ENCODE data around the gene GNMT.
"Not testable (repeated sequence)": the region's sequence is repeated elsewhere in the genome, so short reads cannot be mapped to it uniquely, and the experiment has no call there.

GNMT gene

DNA sequence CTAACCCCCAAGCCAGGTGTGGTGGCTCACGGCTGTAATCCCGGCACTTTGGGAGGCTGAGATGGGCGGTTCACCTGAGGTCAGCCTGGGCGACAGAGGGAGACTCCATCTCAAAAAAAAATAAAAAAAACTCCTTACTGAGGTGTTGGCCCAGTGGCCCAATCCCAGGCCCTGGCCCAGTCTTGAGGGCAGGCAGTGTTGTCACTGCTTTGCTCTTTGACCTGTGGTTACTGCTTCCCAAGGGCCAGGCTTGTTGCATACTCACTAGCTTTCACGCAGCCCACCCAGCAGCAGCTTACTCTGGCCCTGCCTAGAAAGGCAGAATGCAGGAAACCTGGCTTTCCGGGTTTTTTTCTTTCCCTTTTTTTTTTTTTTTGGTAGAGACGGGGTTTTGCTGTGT lies 18.1 kb upstream of the GNMT start:
- no peak for DNase-seq

DNA sequence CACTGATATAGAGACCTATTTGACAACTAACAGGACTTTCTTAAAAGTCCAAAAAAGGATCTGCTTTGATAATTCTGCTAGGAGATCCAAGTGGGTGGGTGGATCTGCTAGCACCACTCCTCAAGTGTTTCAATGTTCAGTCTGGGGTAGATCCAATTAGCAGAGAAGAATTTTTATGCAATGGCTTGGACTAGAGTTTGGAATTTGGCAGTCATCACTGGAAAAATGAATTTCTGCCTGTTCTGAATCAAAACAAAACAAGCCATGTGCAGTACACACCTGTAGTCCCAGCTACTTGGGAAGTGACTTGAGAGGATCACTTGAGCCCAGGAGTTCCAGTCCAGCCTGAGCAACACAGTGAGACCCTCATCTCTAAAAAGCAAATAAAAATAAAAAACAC lies 12.6 kb upstream of the GNMT start:
- DNase-seq = no peak

DNA sequence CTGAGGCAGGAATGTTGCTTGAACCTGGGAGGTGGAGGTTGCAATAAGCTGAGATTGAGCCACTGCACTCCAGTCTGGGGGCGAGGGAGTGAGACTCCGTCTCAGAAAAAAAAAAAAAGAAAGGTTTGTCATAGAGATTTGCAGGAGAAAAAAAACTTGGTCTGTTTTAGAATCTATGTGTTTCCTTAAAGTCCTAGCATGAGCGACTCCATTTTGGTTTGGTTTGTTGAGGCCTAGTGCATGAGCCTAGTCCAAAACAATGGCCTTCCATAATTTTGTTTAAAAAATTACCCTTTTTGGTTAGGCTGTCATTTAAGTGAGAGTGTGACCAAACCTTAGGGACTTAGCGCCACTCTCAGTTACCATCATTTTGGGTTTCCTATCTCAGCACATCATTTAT lies 8.2 kb upstream of the GNMT start:
- no peak for DNase-seq

DNA sequence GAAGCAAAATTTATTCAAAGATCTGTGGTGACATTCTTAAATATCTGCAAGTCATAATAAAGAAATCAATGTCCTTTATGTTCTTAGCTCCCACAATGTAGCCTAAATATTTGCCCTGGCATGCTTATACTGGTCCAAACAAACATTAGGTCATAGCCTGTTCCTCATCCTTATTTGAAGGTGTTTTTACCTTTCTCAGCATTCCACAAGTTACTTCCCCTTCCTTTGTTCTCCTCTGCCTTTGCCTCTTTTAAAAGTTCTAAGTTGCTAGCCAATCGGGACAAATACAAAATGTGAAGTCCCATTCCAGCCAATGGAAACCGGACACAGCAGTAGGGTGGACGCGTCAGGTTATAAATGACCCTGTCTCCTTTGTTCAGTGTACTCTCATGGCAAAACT lies 6.1 kb upstream of the GNMT start:
- not testable (repeated sequence) for DNase-seq

DNA sequence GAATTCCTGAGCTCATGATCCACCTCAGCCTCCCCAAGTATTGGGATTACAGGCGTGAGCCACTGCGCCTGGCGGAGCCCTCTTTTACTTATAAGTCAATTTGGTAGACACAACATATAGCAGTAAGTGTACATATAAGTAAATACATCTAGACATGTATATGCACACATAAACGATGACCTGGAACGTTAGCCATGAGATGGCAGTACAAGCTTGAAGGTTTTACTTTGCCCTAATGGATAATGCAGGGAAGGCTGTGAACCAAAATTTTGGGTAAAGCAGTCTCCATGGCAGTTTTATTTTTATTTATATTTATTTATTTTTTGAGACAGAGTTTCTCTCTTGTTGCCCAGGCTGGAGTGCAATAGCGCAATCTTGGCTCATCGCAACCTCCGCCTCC lies 2.4 kb upstream of the GNMT start:
- DNase-seq = no peak

DNA sequence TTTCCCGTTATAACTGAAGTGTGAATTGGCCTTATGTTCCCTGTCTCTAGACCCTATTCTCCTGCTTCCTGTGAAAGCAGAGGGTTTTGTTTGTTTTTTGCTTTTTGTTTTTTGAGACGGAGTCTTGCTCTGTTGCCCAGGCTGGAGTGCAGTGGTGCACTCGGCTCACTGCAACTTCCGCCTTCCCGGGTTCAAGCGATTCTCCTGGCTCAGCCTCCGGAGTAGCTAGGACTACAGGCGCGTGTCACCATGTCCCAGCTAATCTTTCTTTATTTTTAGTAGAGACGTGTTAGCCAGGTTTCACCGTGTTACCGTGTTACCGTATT lies 674 bp upstream of the GNMT start:
- no peak for DNase-seq

DNA sequence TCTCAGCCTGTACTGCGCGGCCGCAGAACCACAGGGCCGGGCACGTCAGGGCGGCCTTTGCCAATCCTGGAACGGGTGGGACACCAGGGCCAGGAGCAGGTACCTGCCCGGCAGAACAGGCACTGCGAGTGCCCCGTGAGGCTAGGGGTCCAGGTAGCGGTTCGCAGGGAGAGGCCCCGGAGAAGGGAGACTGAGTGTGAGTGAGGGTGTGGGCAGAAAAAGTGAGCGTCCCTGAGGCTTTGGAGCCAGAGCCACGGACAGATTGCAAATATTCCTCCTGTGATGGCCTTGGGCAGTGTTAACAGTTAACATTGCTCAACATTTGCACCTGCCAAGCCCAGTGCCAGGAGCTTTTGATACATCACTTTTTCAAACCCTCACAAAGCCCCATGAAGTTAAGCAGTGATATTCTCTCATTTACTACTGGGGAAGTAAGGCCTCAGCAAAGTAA lies 491 bp downstream of the GNMT start:
- no peak for DNase-seq

DNA sequence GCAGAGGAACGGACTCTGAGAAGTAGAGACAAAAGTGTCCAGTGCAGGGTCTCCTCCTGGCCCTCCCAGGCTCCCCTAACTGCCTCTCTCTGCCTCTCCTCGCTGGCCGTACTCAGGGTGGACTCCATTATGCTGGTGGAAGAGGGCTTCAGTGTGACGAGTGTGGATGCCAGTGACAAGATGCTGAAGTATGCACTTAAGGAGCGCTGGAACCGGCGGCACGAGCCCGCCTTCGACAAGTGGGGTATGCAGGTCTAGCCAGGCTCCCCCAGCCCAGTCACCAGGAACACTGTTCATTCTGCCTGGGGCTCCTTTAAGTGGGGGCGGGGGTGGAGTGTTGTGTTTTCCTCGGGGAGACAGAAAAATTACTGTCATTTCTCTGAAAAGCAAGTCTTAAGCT lies 1.5 kb downstream of the GNMT start:
- DNase-seq = no peak

DNA sequence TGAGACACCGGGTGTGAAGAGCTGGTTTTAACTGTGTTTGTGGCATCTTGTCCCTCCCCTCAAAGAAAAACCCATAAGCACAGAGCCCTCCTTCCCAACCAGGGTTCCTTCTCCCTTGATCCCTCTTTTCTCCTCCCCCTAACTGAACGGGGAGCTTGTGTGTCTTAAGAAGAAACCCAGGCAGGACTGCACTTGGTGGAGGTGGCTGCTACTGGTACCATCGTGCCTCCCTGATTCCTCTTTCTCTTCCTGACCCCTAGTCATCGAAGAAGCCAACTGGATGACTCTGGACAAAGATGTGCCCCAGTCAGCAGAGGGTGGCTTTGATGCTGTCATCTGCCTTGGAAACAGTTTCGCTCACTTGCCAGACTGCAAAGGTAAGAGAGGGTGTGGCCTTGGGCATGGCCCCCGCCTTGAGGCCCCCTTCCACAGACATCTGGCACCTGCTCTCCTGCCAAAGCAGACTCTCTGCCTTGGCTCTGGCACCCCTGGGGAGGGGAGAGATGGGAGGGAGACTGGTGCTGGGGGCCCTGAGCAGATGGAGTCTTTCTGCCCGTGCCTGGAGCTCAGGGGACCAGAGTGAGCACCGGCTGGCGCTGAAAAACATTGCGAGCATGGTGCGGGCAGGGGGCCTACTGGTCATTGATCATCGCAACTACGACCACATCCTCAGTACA lies 2.1 kb downstream of the GNMT start:
- no peak for DNase-seq

DNA sequence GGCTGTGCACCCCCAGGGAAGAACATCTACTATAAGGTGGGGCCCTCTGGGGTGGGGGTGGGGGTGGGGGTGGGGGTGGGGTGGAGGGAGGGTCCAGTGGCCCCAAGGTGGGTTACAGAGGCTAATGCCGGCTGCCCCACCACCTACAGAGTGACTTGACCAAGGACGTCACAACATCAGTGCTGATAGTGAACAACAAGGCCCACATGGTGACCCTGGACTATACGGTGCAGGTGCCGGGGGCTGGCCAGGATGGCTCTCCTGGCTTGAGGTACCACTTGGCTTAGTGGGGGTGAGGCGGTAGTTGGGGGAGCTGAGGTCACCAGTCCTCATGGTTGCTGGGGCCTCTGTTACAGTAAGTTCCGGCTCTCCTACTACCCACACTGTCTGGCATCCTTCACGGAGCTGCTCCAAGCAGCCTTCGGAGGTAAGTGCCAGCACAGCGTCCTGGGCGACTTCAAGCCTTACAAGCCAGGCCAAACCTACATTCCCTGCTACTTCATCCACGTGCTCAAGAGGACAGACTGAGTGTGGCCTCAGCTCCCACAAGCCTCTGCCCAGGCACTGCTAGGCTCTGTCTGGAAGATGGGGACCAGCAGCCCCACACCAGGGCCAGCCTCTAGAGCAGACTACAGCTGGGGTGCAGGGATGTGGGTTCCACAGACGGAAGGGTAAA lies 2.8 kb downstream of the GNMT start:
- DNase-seq = no peak

GRCh38 chr6:42963855-42964605 lies 3.5 kb downstream of the GNMT start:
- DNase-seq = no peak

DNA sequence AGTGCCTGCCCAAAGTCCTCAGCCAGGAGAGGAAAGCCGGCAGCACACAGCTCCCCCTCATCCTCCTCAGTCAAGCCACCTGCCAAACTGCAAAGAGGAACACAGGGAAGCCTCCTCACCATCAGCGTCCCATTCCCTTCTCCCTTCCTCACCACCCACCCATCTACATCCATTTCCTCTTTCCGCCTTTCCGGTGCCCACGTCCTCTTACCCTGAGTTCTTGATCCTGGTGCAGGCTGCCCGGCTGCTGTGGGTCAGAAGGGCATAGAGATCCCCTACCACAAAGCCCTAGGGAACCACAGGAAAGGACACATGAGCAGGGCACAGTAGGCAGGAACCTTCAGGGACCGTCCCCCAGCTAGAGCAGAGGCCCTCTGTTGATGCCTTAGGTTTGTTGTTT lies 6.0 kb downstream of the GNMT start:
- no peak for DNase-seq

GRCh38 chr6:42967228-42967627 lies 6.7 kb downstream of the GNMT start:
- DNase-seq = no peak

DNA sequence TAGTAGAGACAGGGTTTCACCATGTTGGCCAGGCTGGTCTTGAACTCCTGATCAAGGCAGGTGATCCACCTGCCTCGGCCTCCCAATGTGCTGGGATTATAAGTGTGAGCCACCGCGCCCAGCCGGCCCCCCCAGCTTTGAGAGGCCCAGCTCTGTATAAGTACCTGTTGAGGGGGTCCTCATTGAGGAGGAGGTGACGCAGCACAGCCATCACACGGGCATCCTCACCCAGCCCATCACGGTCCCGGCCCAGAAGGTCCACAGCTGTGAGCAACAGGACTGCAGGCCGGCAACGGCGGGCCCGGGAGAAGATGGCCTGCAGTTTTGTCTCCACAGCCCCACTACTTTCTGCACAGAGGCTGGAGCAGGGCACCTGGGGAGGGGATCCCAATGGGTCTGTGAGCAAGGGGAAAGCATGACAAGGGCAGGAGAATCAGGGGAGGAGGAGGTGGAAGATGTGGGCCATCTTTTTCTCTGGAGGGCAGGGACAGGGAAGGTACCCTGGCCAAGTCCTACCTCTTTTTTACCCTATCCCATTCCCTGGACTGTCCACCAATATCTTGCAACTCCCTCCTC lies 7.7 kb downstream of the GNMT start:
- no peak for DNase-seq

DNA sequence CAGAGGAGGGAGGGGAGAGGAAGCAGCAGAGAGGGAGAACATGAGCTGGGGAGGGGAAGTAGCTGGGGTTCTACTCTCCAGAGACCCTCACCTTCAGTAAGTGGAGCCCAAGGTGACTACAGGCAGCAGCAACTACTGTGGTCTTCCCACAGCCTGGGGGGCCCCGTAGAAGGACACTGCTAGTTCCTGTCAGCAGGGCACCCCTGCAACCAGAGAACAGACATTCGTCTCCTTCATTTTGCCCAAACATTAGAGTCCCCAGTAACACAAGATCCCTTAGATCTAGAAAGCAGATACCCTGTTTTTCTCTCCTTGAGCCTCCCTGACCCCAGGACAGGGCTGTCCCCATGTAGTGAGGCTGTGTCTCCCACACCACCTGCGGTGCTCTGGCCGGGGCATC lies 8.2 kb downstream of the GNMT start:
- DNase-seq = no peak

DNA sequence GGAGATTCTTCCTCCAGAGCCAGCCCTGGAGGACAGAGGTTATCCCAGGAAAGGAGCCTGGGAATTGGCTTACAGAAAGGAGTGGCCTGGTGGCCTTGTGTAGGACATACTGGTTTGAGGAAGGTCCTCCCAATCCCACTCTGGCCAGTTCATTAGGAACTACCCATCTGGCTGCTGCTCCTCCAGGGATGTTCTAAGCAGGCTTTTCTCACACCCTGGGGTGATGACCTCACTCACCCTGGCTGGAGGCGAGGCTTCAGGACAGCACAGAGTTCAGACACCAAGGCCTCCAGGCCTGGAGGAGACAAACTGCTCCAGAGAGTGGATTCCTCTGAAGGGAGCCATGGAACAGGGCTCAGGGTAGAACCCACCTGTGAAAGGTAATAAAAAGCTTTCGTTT lies 8.9 kb downstream of the GNMT start:
- DNase-seq = no peak

- no peak for DNase-seq
Observed at GRCh38 chr6:42969934-42970333, 9.4 kb downstream of the GNMT start.

- no peak for DNase-seq
Observed at GRCh38 chr6:42970871-42971612, 10.5 kb downstream of the GNMT start.

DNA sequence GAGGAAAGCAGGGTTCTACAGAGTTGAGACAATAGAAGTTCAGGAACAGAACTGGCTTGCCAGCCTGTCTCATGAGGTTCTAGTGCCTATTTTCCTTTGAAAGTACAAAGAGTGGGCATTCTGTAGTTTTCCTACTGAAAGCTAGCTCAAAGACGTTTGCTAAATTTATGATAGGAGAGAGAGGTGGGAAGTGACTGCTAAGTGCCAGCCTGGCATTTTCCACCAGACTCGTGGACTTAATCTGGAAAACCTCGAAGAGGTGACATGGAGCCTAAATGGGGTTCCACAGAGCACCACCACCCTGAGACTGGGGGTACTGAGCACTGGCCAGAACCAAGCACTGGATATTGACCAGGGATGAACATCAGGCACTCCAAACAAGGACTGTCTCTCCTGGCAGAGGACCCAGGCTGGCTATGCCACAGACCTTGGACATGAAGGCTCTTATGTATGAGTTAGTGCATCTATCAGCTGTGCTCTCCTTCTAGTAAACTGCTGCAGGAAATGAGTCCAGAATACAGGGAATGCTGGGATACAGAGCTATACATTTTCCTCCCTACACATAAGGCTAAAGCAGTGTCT lies 11.3 kb downstream of the GNMT start:
- DNase-seq = no peak

GRCh38 chr6:42973926-42974325 lies 13.4 kb downstream of the GNMT start:
- DNase-seq = no peak

GRCh38 chr6:42974919-42975505 lies 14.5 kb downstream of the GNMT start:
- DNase-seq = no peak

DNA sequence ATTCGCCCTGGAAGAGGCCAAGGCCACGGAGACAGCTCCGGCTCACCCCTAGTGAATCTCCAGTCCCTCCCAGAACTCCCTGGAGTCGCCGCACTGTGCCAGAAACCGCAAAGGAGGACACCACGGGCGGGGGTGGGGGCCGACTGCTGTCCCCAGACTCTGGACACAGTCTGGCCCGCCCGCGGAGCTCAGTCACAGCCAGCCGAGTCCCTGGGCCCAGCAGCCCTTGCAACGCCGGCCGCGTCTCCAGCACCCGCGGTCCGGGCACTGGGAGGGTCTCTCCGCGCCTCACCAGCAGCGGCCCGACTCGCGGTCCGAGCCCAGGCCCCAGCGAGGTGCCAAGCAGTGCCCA lies 17.9 kb downstream of the GNMT start:
- DNase-seq = no peak

Measured in SIG-M5 (cell line).